ENCODE data around the gene CGB5.
A peak's percentile ranks its signal among the peaks of the same experiment; 100 is the strongest.
"Not testable (repeated sequence)": the region's sequence is repeated elsewhere in the genome, so short reads cannot be mapped to it uniquely, and the experiment has no call there.

The CGB5 gene

GRCh38 chr19:49069026-49069425 is 25.4 kb downstream of the CGB5 start:
- H3K9me3 Mint-ChIP-seq: peaks cover 16% of the 10 kb centered on the region
- no peak for TF ChIP-seq CTCF (IDR thresholded peaks at IDR 0.05; ENCODE audit: unreplicated experiment in 3 of 3)
- peaks cover 47% of the 10 kb centered on the region for H3K4me1 Mint-ChIP-seq
- H3K27ac Mint-ChIP-seq: no peak overlapping the region
- peaks cover 68% of the 10 kb centered on the region for H3K27me3 Mint-ChIP-seq (ENCODE audit: low read depth)
- peaks cover 10% of the 10 kb centered on the region for H3K36me3 Mint-ChIP-seq (ENCODE audit: low read depth)
- H3K4me3 Mint-ChIP-seq: no peak overlapping the region

GRCh38 chr19:49070416-49070815 is 26.8 kb downstream of the CGB5 start:
- Mint-ChIP-seq H3K27me3 (ENCODE audit: low read depth) (peaks cover 80% of the 10 kb centered on the region), H3K9me3 (peaks cover 16% of the 10 kb centered on the region), H3K27ac (no peak overlapping the region), H3K4me1 (peaks cover 47% of the 10 kb centered on the region), H3K36me3 (ENCODE audit: low read depth) (peaks cover 10% of the 10 kb centered on the region), H3K4me3 (peak overlapping the region in 2 of 3 experiments; percentile 2 to 33)
- TF ChIP-seq CTCF (IDR thresholded peaks at IDR 0.05; ENCODE audit: unreplicated experiment in 3 of 3): no peak

GRCh38 chr19:49071860-49072547 is 28.4 kb downstream of the CGB5 start:
- peaks cover 31% of the 10 kb centered on the region for H3K4me1 Mint-ChIP-seq
- peaks cover 10% of the 10 kb centered on the region for H3K36me3 Mint-ChIP-seq (ENCODE audit: low read depth)
- TF ChIP-seq CTCF (IDR thresholded peaks at IDR 0.05; ENCODE audit: unreplicated experiment in 3 of 3): no peak
- peaks cover 72% of the 10 kb centered on the region for H3K27me3 Mint-ChIP-seq (ENCODE audit: low read depth)
- H3K27ac Mint-ChIP-seq: no peak overlapping the region
- H3K9me3 Mint-ChIP-seq: peaks cover 16% of the 10 kb centered on the region
- H3K4me3 Mint-ChIP-seq: peak overlapping the region; percentile 55 to 72 (median 69)

GRCh38 chr19:49073514-49074378 is 30.1 kb downstream of the CGB5 start:
- Mint-ChIP-seq H3K27ac (no peak overlapping the region), H3K4me1 (peaks cover 20% of the 10 kb centered on the region), H3K9me3 (peaks cover 16% of the 10 kb centered on the region), H3K36me3 (ENCODE audit: low read depth) (peaks cover 10% of the 10 kb centered on the region), H3K4me3 (peak overlapping the region; percentile 45 to 71 (median 66)), H3K27me3 (ENCODE audit: low read depth) (peaks cover 64% of the 10 kb centered on the region)
- no peak for TF ChIP-seq CTCF (IDR thresholded peaks at IDR 0.05; ENCODE audit: unreplicated experiment in 3 of 3)

- H3K27me3 Mint-ChIP-seq (ENCODE audit: low read depth): peaks cover 53% of the 10 kb centered on the region
- H3K9me3 Mint-ChIP-seq: not testable (repeated sequence)
Observed at GRCh38 chr19:49074869-49075268, 31.2 kb downstream of the CGB5 start.

More at GRCh38 chr19:49074869-49075268, 31.2 kb downstream of the CGB5 start:
- not testable (repeated sequence) for H3K4me3 Mint-ChIP-seq; H3K27ac Mint-ChIP-seq; H3K36me3 Mint-ChIP-seq (ENCODE audit: low read depth)
- TF ChIP-seq CTCF (IDR thresholded peaks at IDR 0.05; ENCODE audit: unreplicated experiment in 3 of 3): peak; percentile 67 to 74 (median 71)
- peaks cover 20% of the 10 kb centered on the region for H3K4me1 Mint-ChIP-seq
